Measurements from ENCODE around the gene XPNPEP1. TPM values are rescaled to one million over a fixed set of nuclear protein-coding genes. Genes with fewer than 3 reads are reported as not detected.
A peak's percentile ranks its signal among the peaks of the same experiment; 100 is the strongest.

The XPNPEP1 gene
- total and polyA plus RNA-seq, 8 donors, result 49.0 to 93.6 (median 80.5) TPM

DNA sequence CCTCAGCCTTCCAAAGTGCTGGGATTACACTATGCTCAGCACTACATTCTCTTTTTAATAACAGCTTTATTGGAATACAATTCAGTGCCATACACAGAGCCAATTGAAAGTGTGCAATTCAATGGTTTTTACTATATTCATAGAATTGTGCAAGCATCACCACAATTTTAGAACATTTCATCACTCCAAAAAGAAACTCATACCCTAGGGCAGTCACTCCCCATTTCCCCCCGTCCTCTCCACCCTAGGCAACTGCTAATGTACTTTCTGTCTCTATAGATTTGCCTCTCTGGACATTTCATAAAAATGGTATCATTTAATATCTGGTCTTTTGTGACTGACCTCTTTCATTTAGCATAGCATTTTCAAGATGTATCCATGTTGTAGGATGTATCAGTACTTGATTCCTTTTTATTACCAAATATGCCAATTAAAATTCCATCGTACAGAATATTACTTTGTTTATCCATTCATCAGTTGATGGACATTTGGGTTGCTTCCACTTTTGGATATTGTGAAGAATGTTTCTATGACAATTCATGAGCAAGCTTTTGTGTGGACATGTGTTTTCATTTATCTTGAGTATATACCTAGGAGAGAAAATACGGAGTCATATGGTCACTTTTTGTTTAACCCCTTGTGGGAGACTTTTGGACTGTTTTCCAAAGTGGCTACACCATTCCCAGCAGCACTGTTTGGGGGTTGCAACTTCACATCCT lies 6.3 kb upstream of the XPNPEP1 start:
- H3K27me3 ChIP-seq, result no peaks in the 10 kb centered on the region
- no peak overlapping the region for H3K4me3 ChIP-seq
- no peaks in the 10 kb centered on the region for H3K9me3 ChIP-seq
- DNase-seq, result no peak
- H3K27ac ChIP-seq, result no peak overlapping the region
- intact Hi-C loops (cut with DNase I), result no loop called here
- H3K36me3 ChIP-seq, result no peaks in the 10 kb centered on the region
- no peak for ATAC-seq
- H3K4me1 ChIP-seq, result peaks cover 7 to 24% of the 10 kb centered on the region in 2 donors
- TF ChIP-seq CTCF (IDR thresholded peaks at IDR 0.05), result no peak

GRCh38 chr10:109928475-109928891 lies 5.2 kb upstream of the XPNPEP1 start:
- intact Hi-C loops (cut with DNase I), result no loop called here
- H3K4me3 ChIP-seq, result no peak overlapping the region
- ATAC-seq (no peak), DNase-seq (peak in 1 of 4 donors; percentile 61)
- H3K4me1 ChIP-seq, result peaks cover 7 to 20% of the 10 kb centered on the region in 2 donors
- TF ChIP-seq CTCF (IDR thresholded peaks at IDR 0.05), result no peak
- no peaks in the 10 kb centered on the region for H3K36me3 ChIP-seq
- no peaks in the 10 kb centered on the region for H3K27me3 ChIP-seq
- no peak overlapping the region for H3K27ac ChIP-seq
- H3K9me3 ChIP-seq, result no peaks in the 10 kb centered on the region

- Histone ChIP-seq H3K4me3 (no peak overlapping the region), H3K9me3 (no peaks in the 10 kb centered on the region), H3K4me1 (peaks cover 14 to 28% of the 10 kb centered on the region in 2 donors), H3K36me3 (no peaks in the 10 kb centered on the region), H3K27ac (no peak overlapping the region), H3K27me3 (no peaks in the 10 kb centered on the region)
- intact Hi-C loops (cut with DNase I), result no loop called here
- no peak for ATAC-seq
- DNase-seq, result no peak
- no peak for TF ChIP-seq CTCF (IDR thresholded peaks at IDR 0.05)
Measured at GRCh38 chr10:109926825-109927224, 3.5 kb upstream of the XPNPEP1 start.

DNA sequence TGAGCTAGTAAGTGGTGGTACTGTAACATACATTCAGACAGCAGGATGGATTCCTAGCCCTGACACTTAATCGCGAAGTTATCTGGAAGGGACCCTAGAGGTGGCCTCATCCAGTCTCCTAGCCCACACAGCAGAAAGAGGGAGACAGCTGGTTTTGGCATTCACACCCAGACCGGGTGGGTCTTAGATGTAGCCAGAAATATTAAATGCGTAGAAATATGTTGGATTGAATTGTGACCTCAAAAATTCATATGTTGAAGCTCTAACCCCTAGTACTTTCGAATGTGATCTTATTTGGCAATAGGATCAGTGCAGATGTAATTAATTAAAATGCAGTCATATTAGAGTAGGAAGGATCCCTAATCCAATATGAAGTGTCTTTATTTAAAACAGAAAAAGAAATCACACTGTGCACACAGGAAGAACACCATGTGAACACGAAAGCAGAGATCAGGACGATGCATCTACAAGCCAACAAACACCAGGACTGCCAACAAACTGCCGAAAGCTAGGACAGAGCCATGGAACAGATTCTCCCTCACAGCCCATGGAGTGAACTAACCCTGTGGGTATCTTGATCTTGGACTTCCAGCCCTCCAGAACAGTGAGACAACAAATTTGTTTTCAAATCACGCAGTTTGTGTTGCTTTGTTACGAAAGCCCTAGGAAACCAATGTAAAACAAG lies 2.9 kb upstream of the XPNPEP1 start:
- Histone ChIP-seq H3K27me3 (no peaks in the 10 kb centered on the region), H3K4me3 (no peak overlapping the region), H3K4me1 (peaks cover 16 to 26% of the 10 kb centered on the region in 2 donors), H3K27ac (no peak overlapping the region), H3K9me3 (no peaks in the 10 kb centered on the region), H3K36me3 (no peaks in the 10 kb centered on the region)
- intact Hi-C loops (cut with DNase I), result no loop called here
- TF ChIP-seq CTCF (IDR thresholded peaks at IDR 0.05), result no peak
- no peak for DNase-seq
- no peak for ATAC-seq

- Histone ChIP-seq H3K27ac (no peak overlapping the region), H3K4me3 (no peak overlapping the region), H3K9me3 (no peaks in the 10 kb centered on the region), H3K36me3 (no peaks in the 10 kb centered on the region), H3K27me3 (no peaks in the 10 kb centered on the region), H3K4me1 (peaks cover 16 to 34% of the 10 kb centered on the region in 2 donors)
- DNase-seq (no peak), ATAC-seq (no peak)
- no peak for TF ChIP-seq CTCF (IDR thresholded peaks at IDR 0.05)
- intact Hi-C loops (cut with DNase I), result no loop called here
Measured at GRCh38 chr10:109924967-109925620, 1.8 kb upstream of the XPNPEP1 start.
